Heart right ventricle (tissue), 16 donors: ENCODE results near the gene ARFGEF3. TPM values are rescaled to one million over a fixed set of nuclear protein-coding genes. Genes with fewer than 3 reads are reported as not detected.

Experiments
- ATAC-seq, 8 donors: fragments of 200-7000 bp; cut with Tn5 transposase; one replicate each; pipeline ENCODE4 v1.9.1; 2020; ENCODE audit warnings: mild to moderate bottlenecking in 8 of 8, moderate library complexity in 8 of 8, moderate number of reproducible peaks in 1 of 8
- DNase-seq, 2 donors: peaks; one replicate each; pipeline ENCODE4 v3.0.0-alpha.2; 2020
- H3K27ac ChIP-seq, 10 donors: fragments of 200-600 bp; sonication (generic) in 2 of 10; one replicate each; pipeline versions ENCODE4 v1.5.0 to v1.8.0; 2020 to 2022; ENCODE audit warnings: mild to moderate bottlenecking in 3 of 10
- H3K27me3 ChIP-seq, 7 donors: fragments of 200-600 bp; one replicate each; pipeline ENCODE4 v1.8.0; 2021 to 2022; ENCODE audit warnings: mild to moderate bottlenecking in 2 of 7
- H3K36me3 ChIP-seq, 9 donors: fragments of 200-600 bp; sonication (generic) in 1 of 9; one replicate each; pipeline versions ENCODE4 v1.5.0 to v1.8.0; 2020 to 2022; ENCODE audit warnings: mild to moderate bottlenecking in 2 of 9
- H3K4me1 ChIP-seq, 9 donors: fragments of 200-600 bp; sonication (generic) in 1 of 9; one replicate each; pipeline versions ENCODE4 v1.5.0 to v1.8.0; 2020 to 2022; ENCODE audit warnings: mild to moderate bottlenecking in 4 of 9
- H3K4me3 ChIP-seq, 10 donors: fragments of 200-600 bp; sonication (generic) in 2 of 10; one replicate each; pipeline versions ENCODE4 v1.5.0 to v1.8.0; 2020 to 2022; ENCODE audit warnings: mild to moderate bottlenecking in 7 of 10, moderate library complexity in 2 of 10
- H3K9me3 ChIP-seq, 11 donors: fragments of 200-600 bp in 10 of 11; sonication (generic) in 2 of 11; one replicate each; pipeline versions ENCODE4 v1.5.0 to v1.8.0; 2013 to 2022; ENCODE audit warnings: mild to moderate bottlenecking in 2 of 11, control low read depth in 1 of 11, moderate library complexity in 1 of 11
- CTCF ChIP-seq, 9 donors: fragments of 200-600 bp; sonication (generic) in 2 of 9; IDR thresholded peaks; one replicate each; pipeline versions ENCODE4 v1.5.0 to v1.8.0; 2021 to 2022; ENCODE audit warnings: antibody characterized with exemption in 9 of 9, mild to moderate bottlenecking in 5 of 9, moderate library complexity in 1 of 9
- WGBS, 2 donors: extraction: QIAGEN DNeasy Blood & Tissue Kit; methylation state at CpG; one replicate each; pipeline ENCODE4 v1.1.7; 2013; ENCODE audit warnings: inconsistent platforms in 1 of 2; 5-methylcytosine and 5-hydroxymethylcytosine counted together
- intact Hi-C, 10 donors: fragments of 100-400 bp; cut with DNase I; formaldehyde crosslinking; loops; one replicate each; pipeline versions ENCODE4 v1.11.1 to v1.14.2; 2022
- long read RNA-seq, 3 donors: library from polyadenylated mRNA; unstranded; transcript quantifications; one replicate each; pipeline ENCODE4 v2.0.0, GENCODE V29; 2020 to 2021
- polyA plus RNA-seq, 2 donors: library from polyadenylated mRNA; stranded (reverse); fragments of 200-250 nt; gene quantifications; one replicate each; pipeline ENCODE4 v1.2.3, GENCODE V29; 2013
- total RNA-seq, 10 donors: library from RNA; stranded (reverse); fragmentation: NEBNext Ultra II Directional in 3 of 10; extraction: Animal tissue kit (Norgen Biotek cat#: 25700) in 3 of 10; gene quantifications; one replicate each; pipeline versions ENCODE4 v1.2.1 to v1.2.4, GENCODE V29; 2021 to 2023
- donor health status: Arrhythmogenic right ventricular cardiomyopathy.
- donor health status: ischemic (EF 13 %, LVEDD 7.1; RV severe dilation, severe dysfunction).
- donor health status: healthy with polysubstance abuse.
- donor health status: DM: no; HTN: yes; CAD: no.
- donor health status: DM: no; HTN: no; CAD: no.
- donor health status: ischemic (EF 25% LVEDD 6.9; RV normal size, moderate dysfunction).
- donor health status: ischemic (EF 25% LVEDD 5.7; RV mildly dilated, moderate dysfunction).
- donor health status: healthy.
- donor health status: DM: yes; HTN: yes; CAD: no.
- donor health status: Ischemic cardiomyopathy.
- donor health status: ischemic (EF 35%, LVEDD 5.7; RV mildly dilated, moderate dysfunction).
- donor health status: nonischemic (EF 11% LVEDD 7.7; RV severe dilation, severe dysfunction).
- donor health status: DM: yes; HTN: yes; CAD: no.
- donor health status: PGD.
- donor health status: ischemic (EF 29% LVEDD 5.4; RV normal size, mild dysfunction).
- donor health status: nonischemic (EF 23%, LVEDD 6.1; RV moderate dilation, normal function).

Gene ARFGEF3
- total RNA-seq (10 to 100 TPM in 2 of 10 donors, 1 to 10 TPM in 8; 1.1 to 11.1 (median 4.6) TPM), polyA plus RNA-seq (under 1 TPM; 0.33 to 0.73 TPM)
- long read RNA-seq, donor 1, partial matches to known transcripts, result 0 of 1 reads
- long read RNA-seq, donor 1, other reads (novel, unspliced or antisense), result 1 of 1 reads
- long read RNA-seq, donor 2, result 0 reads
- long read RNA-seq, donor 3, partial matches to known transcripts, result 2 of 2 reads
- long read RNA-seq, donor 3, other reads (novel, unspliced or antisense), result 0 of 2 reads

GRCh38 chr6:138161338-138162110, at the start of gene ARFGEF3:
ARFGEF3 (plus strand) TSS chr6:138161939; CDS start chr6:138162087, 148 bp downstream.
- H3K4me1 ChIP-seq, result peaks cover 0 to 23% (median 16%) of the 10 kb centered on the region in 9 donors
- intact Hi-C loops, result no loop called here
- no peak for TF ChIP-seq CTCF (IDR thresholded peaks at IDR 0.05)
- peak; percentile 38 to 59 for DNase-seq
- H3K9me3 ChIP-seq, result no peaks in the 10 kb centered on the region
- H3K27ac ChIP-seq, result peak within 1 kb of the TSS in 6 of 10 donors; percentile 39 to 55 (median 47)
- no peaks in the 10 kb centered on the region for H3K36me3 ChIP-seq
- WGBS, 2 donors, result 0 to 1% methylated on average over 71 to 93 of the region's 93 CpGs
- peaks cover 0 to 75% (median 7%) of the 10 kb centered on the region in 7 donors for H3K27me3 ChIP-seq
- H3K4me3 ChIP-seq, result peak within 1 kb of the TSS; percentile 51 to 90 (median 70)
- peak; percentile 72 to 93 (median 86) for ATAC-seq

- Histone ChIP-seq H3K27me3 (peaks cover 0 to 16% (median 7%) of the 10 kb centered on the region in 7 donors), H3K36me3 (no peaks in the 10 kb centered on the region), H3K4me1 (peaks cover 0 to 7% (median 0%) of the 10 kb centered on the region in 9 donors), H3K4me3 (no peak overlapping the region), H3K9me3 (no peaks in the 10 kb centered on the region), H3K27ac (no peak overlapping the region)
- DNase-seq, result no peak
- TF ChIP-seq CTCF (IDR thresholded peaks at IDR 0.05), result no peak
- intact Hi-C loops, result loop anchor here (2.0 to 10.0 kb wide), 14 partner anchors 101 to 654 kb away; partner anchors contain the start of genes HEBP2 (in 4 of the 10) and PBOV1 (in 1 of the 10)
- no peak for ATAC-seq
- 66 to 83% methylated on average over 3 of the region's 3 CpGs for WGBS, 2 donors
Measured at GRCh38 chr6:138113588-138114210, 48.0 kb upstream of the ARFGEF3 start.

GRCh38 chr6:138115201-138115600, 46.5 kb upstream of the ARFGEF3 start:
- no peak overlapping the region for H3K4me3 ChIP-seq
- WGBS, 2 donors, result 26 to 34% methylated on average over 7 of the region's 7 CpGs
- H3K36me3 ChIP-seq, result no peaks in the 10 kb centered on the region
- TF ChIP-seq CTCF (IDR thresholded peaks at IDR 0.05), result no peak
- no peak for DNase-seq
- H3K4me1 ChIP-seq, result peaks cover 0 to 7% (median 0%) of the 10 kb centered on the region in 9 donors
- ATAC-seq, result no peak
- peaks cover 0 to 11% (median 5%) of the 10 kb centered on the region in 7 donors for H3K27me3 ChIP-seq
- H3K27ac ChIP-seq, result no peak overlapping the region
- H3K9me3 ChIP-seq, result no peaks in the 10 kb centered on the region
- intact Hi-C loops, result loop anchor here (2.0 to 10.0 kb wide), 19 partner anchors 100 to 652 kb away; partner anchors contain the start of genes HEBP2 (in 7 of the 10) and PBOV1 (in 1 of the 10)
